Measurements from ENCODE around the gene PDE4D. TPM values are rescaled to one million over a fixed set of nuclear protein-coding genes. Genes with fewer than 3 reads are reported as not detected.

PDE4D gene
- total RNA-seq, 1 donor from 2014 or later: 44.8 TPM

- Histone ChIP-seq H3K9me3 (no peaks in the 10 kb centered on the region), H3K27ac (no peak overlapping the region), H3K4me3 (no peak overlapping the region), H3K27me3 (no peaks in the 10 kb centered on the region), H3K4me1 (no peaks in the 10 kb centered on the region), H3K36me3 (peaks cover 0 to 3% of the 10 kb centered on the region in 2 donors)
- TF ChIP-seq CTCF (IDR thresholded peaks at IDR 0.05): no peak
- DNase-seq (ENCODE audit: low spot score in 2 of 2): no peak
- intact Hi-C loops (cut with DNase I): no loop called here
Observed at GRCh38 chr5:59685191-59685530, 208.4 kb downstream of the PDE4D start.

GRCh38 chr5:59684388-59685190 lies 208.9 kb downstream of the PDE4D start:
- no peak overlapping the region for H3K4me3 ChIP-seq
- no peak overlapping the region for H3K27ac ChIP-seq
- no peaks in the 10 kb centered on the region for H3K27me3 ChIP-seq
- no peak for DNase-seq (ENCODE audit: low spot score in 2 of 2)
- no peaks in the 10 kb centered on the region for H3K4me1 ChIP-seq
- no peaks in the 10 kb centered on the region for H3K9me3 ChIP-seq
- H3K36me3 ChIP-seq: peaks cover 0 to 3% of the 10 kb centered on the region in 2 donors
- intact Hi-C loops (cut with DNase I): no loop called here
- TF ChIP-seq CTCF (IDR thresholded peaks at IDR 0.05): no peak

GRCh38 chr5:59683311-59683710 lies 210.2 kb downstream of the PDE4D start:
- no peaks in the 10 kb centered on the region for H3K9me3 ChIP-seq
- H3K27ac ChIP-seq: no peak overlapping the region
- peaks cover 0 to 3% of the 10 kb centered on the region in 2 donors for H3K36me3 ChIP-seq
- H3K4me1 ChIP-seq: no peaks in the 10 kb centered on the region
- H3K4me3 ChIP-seq: no peak overlapping the region
- DNase-seq (ENCODE audit: low spot score in 2 of 2): no peak
- TF ChIP-seq CTCF (IDR thresholded peaks at IDR 0.05): no peak
- no peaks in the 10 kb centered on the region for H3K27me3 ChIP-seq
- intact Hi-C loops (cut with DNase I): no loop called here

- no peaks in the 10 kb centered on the region for H3K4me1 ChIP-seq
- TF ChIP-seq CTCF (IDR thresholded peaks at IDR 0.05): no peak
- no peak overlapping the region for H3K4me3 ChIP-seq
- no peak for DNase-seq (ENCODE audit: low spot score in 2 of 2)
- H3K27ac ChIP-seq: no peak overlapping the region
- intact Hi-C loops (cut with DNase I): no loop called here
- no peaks in the 10 kb centered on the region for H3K27me3 ChIP-seq
- peaks cover 0 to 3% of the 10 kb centered on the region in 2 donors for H3K36me3 ChIP-seq
- H3K9me3 ChIP-seq: no peaks in the 10 kb centered on the region
Observed at GRCh38 chr5:59682542-59682941, 211.0 kb downstream of the PDE4D start.

GRCh38 chr5:59678943-59679342 lies 214.6 kb downstream of the PDE4D start:
- intact Hi-C loops (cut with DNase I): loop anchor here (5.0 to 10.0 kb wide), 2 partner anchors 118 to 484 kb away; no protein-coding TSS in a partner anchor
- no peak overlapping the region for H3K4me3 ChIP-seq
- peaks cover 0 to 3% of the 10 kb centered on the region in 2 donors for H3K36me3 ChIP-seq
- no peaks in the 10 kb centered on the region for H3K27me3 ChIP-seq
- H3K27ac ChIP-seq: no peak overlapping the region
- H3K9me3 ChIP-seq: no peaks in the 10 kb centered on the region
- TF ChIP-seq CTCF (IDR thresholded peaks at IDR 0.05): no peak
- no peak for DNase-seq (ENCODE audit: low spot score in 2 of 2)
- H3K4me1 ChIP-seq: no peaks in the 10 kb centered on the region
